Breast epithelium (tissue), 3 donors: ENCODE results near the gene CCT8L2.
"Not testable (repeated sequence)": the region's sequence is repeated elsewhere in the genome, so short reads cannot be mapped to it uniquely, and the experiment has no call there.

ENCODE experiments used
- POLR2A ChIP-seq: fragments of 450-650 bp; IDR thresholded peaks from one replicate; pipeline ENCODE4 v1.6.1; 2016; ENCODE audit warnings: antibody characterized with exemption, mild to moderate bottlenecking, moderate library complexity
- POLR2AphosphoS5 ChIP-seq, 3 donors: sonication (generic); formaldehyde crosslinking; IDR thresholded peaks; one replicate each; pipeline ENCODE4 v1.6.1; 2017; ENCODE audit warnings: antibody characterized with exemption in 3 of 3
- TF ChIP-seq, protein P1 (sequence below), 3 donors: fragments of 450-650 bp; IDR thresholded peaks; one replicate each; pipeline ENCODE4 v1.5.1; 2016 to 2017; ENCODE audit warnings: antibody characterized with exemption in 3 of 3, mild to moderate bottlenecking in 3 of 3, moderate library complexity in 3 of 3

DNA sequence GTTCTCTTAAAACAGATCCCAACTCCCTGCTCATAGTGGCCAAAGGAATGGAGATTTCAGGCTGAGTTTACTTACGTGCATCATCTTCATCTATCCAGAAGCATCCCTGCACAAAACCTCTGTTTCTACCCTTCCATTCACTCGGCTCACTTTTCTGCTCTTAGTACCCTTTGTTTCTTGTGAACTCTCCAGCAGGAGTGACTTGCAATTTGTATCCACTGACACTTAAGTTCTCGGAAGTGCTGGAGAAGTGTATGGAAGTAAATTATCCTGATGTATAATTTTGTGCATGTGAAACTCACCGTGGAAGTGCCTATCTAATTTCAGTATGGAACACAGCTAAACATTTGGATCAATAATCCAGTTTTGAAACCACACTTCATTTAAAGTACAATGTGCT, 7.0 kb upstream of the CCT8L2 start:
- TF ChIP-seq, protein P1, sequence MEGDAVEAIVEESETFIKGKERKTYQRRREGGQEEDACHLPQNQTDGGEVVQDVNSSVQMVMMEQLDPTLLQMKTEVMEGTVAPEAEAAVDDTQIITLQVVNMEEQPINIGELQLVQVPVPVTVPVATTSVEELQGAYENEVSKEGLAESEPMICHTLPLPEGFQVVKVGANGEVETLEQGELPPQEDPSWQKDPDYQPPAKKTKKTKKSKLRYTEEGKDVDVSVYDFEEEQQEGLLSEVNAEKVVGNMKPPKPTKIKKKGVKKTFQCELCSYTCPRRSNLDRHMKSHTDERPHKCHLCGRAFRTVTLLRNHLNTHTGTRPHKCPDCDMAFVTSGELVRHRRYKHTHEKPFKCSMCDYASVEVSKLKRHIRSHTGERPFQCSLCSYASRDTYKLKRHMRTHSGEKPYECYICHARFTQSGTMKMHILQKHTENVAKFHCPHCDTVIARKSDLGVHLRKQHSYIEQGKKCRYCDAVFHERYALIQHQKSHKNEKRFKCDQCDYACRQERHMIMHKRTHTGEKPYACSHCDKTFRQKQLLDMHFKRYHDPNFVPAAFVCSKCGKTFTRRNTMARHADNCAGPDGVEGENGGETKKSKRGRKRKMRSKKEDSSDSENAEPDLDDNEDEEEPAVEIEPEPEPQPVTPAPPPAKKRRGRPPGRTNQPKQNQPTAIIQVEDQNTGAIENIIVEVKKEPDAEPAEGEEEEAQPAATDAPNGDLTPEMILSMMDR (IDR thresholded peaks at IDR 0.05): not testable (repeated sequence)
- TF ChIP-seq POLR2A; POLR2AphosphoS5 (IDR thresholded peaks at IDR 0.05): not testable (repeated sequence)
